Endothelial cell of umbilical vein (primary cell): Measurements from ENCODE around the gene CRYZL1. TPM values are rescaled to one million over a fixed set of nuclear protein-coding genes. Genes with fewer than 3 reads are reported as not detected.

Experiments used
- BruUV-seq: library from RNA; stranded (reverse); fragments of 400-500 nt; replicated peaks from 2 replicates; lab custom pipeline; 2021; lab: Mats Ljungman, UMichigan
- CTCF ChIA-PET: fragments of 300-600, 350-600 bp; sonication (Branson Sonifier 250); formaldehyde crosslinking; loops from one replicate; lab custom pipeline; 2021; ENCODE audit warnings: antibody characterized with exemption, inconsistent platforms; lab: Charles Lee
- POLR2A ChIA-PET: fragments of 300-600, 350-600 bp; sonication (Branson Sonifier 250); formaldehyde crosslinking; loops from one replicate; lab custom pipeline; 2021; ENCODE audit warnings: antibody characterized with exemption, inconsistent platforms; lab: Charles Lee
- DNase-seq: peaks from one replicate; pipeline ENCODE4 v3.0.0-alpha.2; 2011; ENCODE audit warnings: low read depth, low spot score
- FAIRE-seq: peaks from 2 replicates; lab custom pipeline; 2011; peaks lifted over from hg19 to GRCh38; lab: Jason Lieb, UNC
- H2AFZ ChIP-seq: 2 replicates; pipeline ENCODE4 v1.6.0; 2012; ENCODE audit warnings: low read depth, low read length, control low read depth, inconsistent platforms
- H3K27ac ChIP-seq: 2 replicates; pipeline ENCODE4 v1.5.1; 2011; ENCODE audit warnings: low read depth, mild to moderate bottlenecking, control low read depth, low read length, moderate library complexity; ENCODE audit not compliant: insufficient read depth
- H3K27me3 ChIP-seq, 2 experiments: 2 replicates each; pipeline versions ENCODE4 v1.6.0 to v1.6.1; 2011; ENCODE audit warnings: low read length in 2 of 2, mixed read lengths in 1 of 2; ENCODE audit not compliant: control insufficient read depth in 2 of 2, insufficient read depth in 2 of 2
- H3K36me3 ChIP-seq, 2 experiments: 2 replicates in 1 of 2; 3 replicates in 1 of 2; pipeline ENCODE4 v1.5.1; 2011; ENCODE audit warnings: low read length in 2 of 2, mild to moderate bottlenecking in 1 of 2, moderate library complexity in 1 of 2; ENCODE audit not compliant: control insufficient read depth in 2 of 2, insufficient read depth in 2 of 2; ENCODE audit errors: extremely low read depth in 1 of 2
- H3K4me1 ChIP-seq: 3 replicates; pipeline ENCODE4 v1.5.1; 2011; ENCODE audit warnings: mild to moderate bottlenecking, low read length; ENCODE audit not compliant: control insufficient read depth, insufficient read depth; ENCODE audit errors: extremely low read depth
- H3K4me2 ChIP-seq: 2 replicates; pipeline ENCODE4 v1.6.1; 2011; ENCODE audit warnings: low read length, control low read depth, mixed read lengths; ENCODE audit not compliant: insufficient read depth
- H3K4me3 ChIP-seq, 3 experiments: fragments of 200-600 bp in 1 of 3; sonication (generic), shearing (Covaris generic) in 1 of 3; replicated peaks in 1 of 3; 2 replicates each; pipeline ENCODE4 v1.5.1; 2011 to 2016; ENCODE audit warnings: control low read depth in 3 of 3, low read length in 3 of 3, mild to moderate bottlenecking in 2 of 3, inconsistent platforms in 1 of 3, low read depth in 1 of 3, moderate library complexity in 1 of 3; ENCODE audit not compliant: insufficient read depth in 1 of 3
- H3K79me2 ChIP-seq: 2 replicates; pipeline ENCODE4 v1.6.0; 2012; ENCODE audit warnings: low read length, inconsistent platforms; ENCODE audit not compliant: control insufficient read depth, insufficient read depth
- H3K9ac ChIP-seq: replicated peaks from 2 replicates; pipeline ENCODE3; 2011; ENCODE audit warnings: low read length, control low read depth; ENCODE audit not compliant: insufficient read depth; ENCODE audit errors: extremely low read depth
- H3K9me1 ChIP-seq: replicated peaks from 3 replicates; pipeline ENCODE4 v1.6.0; 2011; ENCODE audit warnings: mild to moderate bottlenecking, low read length; ENCODE audit not compliant: control insufficient read depth, insufficient read depth; ENCODE audit errors: extremely low read depth
- H3K9me3 ChIP-seq: replicated peaks from 2 replicates; pipeline ENCODE4 v1.5.1; 2012; ENCODE audit warnings: low read length, inconsistent platforms; ENCODE audit not compliant: control insufficient read depth, insufficient read depth
- H4K20me1 ChIP-seq: replicated peaks from 2 replicates; pipeline ENCODE3; 2011; ENCODE audit warnings: mild to moderate bottlenecking, low read length; ENCODE audit not compliant: control insufficient read depth, insufficient read depth; ENCODE audit errors: extremely low read depth
- CTCF ChIP-seq, 2 donors: IDR thresholded peaks; 1 replicate in 1 of 2; 2 replicates in 1 of 2; pipeline ENCODE4 v1.5.1; 2011; ENCODE audit warnings: low read length in 2 of 2, mild to moderate bottlenecking in 2 of 2, moderate library complexity in 2 of 2, control low read depth in 1 of 2, inconsistent platforms in 1 of 2, low read depth in 1 of 2; ENCODE audit not compliant: insufficient read depth in 1 of 2; ENCODE audit errors: extremely low read depth in 1 of 2
- EZH2 ChIP-seq: IDR thresholded peaks from 2 replicates; pipeline ENCODE4 v1.6.1; 2012; ENCODE audit warnings: borderline replicate concordance, low read depth, mild to moderate bottlenecking, moderate library complexity, low read length, inconsistent platforms; ENCODE audit not compliant: severe bottlenecking
- FOS ChIP-seq: IDR thresholded peaks from 2 replicates; pipeline ENCODE4 v1.6.1; 2011; ENCODE audit warnings: mild to moderate bottlenecking, low read length, moderate library complexity, borderline replicate concordance; ENCODE audit not compliant: insufficient read depth
- GATA2 ChIP-seq: IDR thresholded peaks from 2 replicates; pipeline ENCODE4 v1.7.0; 2011; ENCODE audit warnings: low read depth, mild to moderate bottlenecking, moderate library complexity, mixed read lengths, low read length; ENCODE audit not compliant: insufficient read length, insufficient read depth
- JUN ChIP-seq: IDR thresholded peaks from 2 replicates; pipeline ENCODE4 v1.6.1; 2011; ENCODE audit warnings: borderline replicate concordance, low read depth; ENCODE audit not compliant: insufficient read length, insufficient read depth
- MAX ChIP-seq: IDR thresholded peaks from 2 replicates; pipeline ENCODE4 v1.6.1; 2011; ENCODE audit not compliant: insufficient read depth, insufficient read length
- MYC ChIP-seq: IDR thresholded peaks from one replicate; pipeline ENCODE4 v1.6.1; 2011; ENCODE audit warnings: mild to moderate bottlenecking, low read depth, low read length
- POLR2A ChIP-seq: IDR thresholded peaks from 2 replicates; pipeline ENCODE4 v1.6.1; 2012; ENCODE audit warnings: low read depth, mild to moderate bottlenecking, control low read depth, low read length
- POLR2AphosphoS5 ChIP-seq: IDR thresholded peaks from 2 replicates; pipeline ENCODE4 v1.6.1; 2012; ENCODE audit warnings: low read depth, mild to moderate bottlenecking, control low read depth, low read length, moderate library complexity; ENCODE audit not compliant: insufficient read depth
- dilution Hi-C: fragments of 300-500 bp; cut with MboI; formaldehyde crosslinking; loops from one replicate; pipeline ENCODE4 v1.15.0; 2019; ENCODE audit warnings: low sequenced_read_pairs; ENCODE audit not compliant: extremely low pct_ligation_motif_present
- intact Hi-C: fragments of 100-400 bp; cut with micrococcal nuclease; formaldehyde crosslinking; loops from one replicate; pipeline ENCODE4 v1.10.0; 2022
- polyA plus RNA-seq, 4 experiments: library from polyadenylated mRNA; depleted of rRNA in 3 of 4; stranded (reverse) in 3 of 4; unstranded in 1 of 4; fragments of >200 nt; gene quantifications; 2 replicates each; pipeline versions ENCODE4 v1.2.1 to v1.2.3, GENCODE V29; 2011 to 2012; ENCODE audit warnings: missing spikeins in 1 of 4
- total RNA-seq: library from RNA; stranded (reverse); gene quantifications from 2 replicates; pipeline ENCODE4 v1.2.3, GENCODE V29; 2021

Gene CRYZL1
- total and polyA plus RNA-seq, 2 donors (not counting 3 experiments of a cell fraction or from before 2014, with no cell fraction given), result 26.4 to 42.1 TPM

- peaks cover 4% of the 10 kb centered on the region for H4K20me1 ChIP-seq
- FAIRE-seq (peak; percentile 8), DNase-seq (peak; percentile 73)
- no peaks in the 10 kb centered on the region for H3K27me3 ChIP-seq
- H3K79me2 ChIP-seq, result peaks cover 77% of the 10 kb centered on the region
- peak overlapping the region; percentile 75 for H3K9ac ChIP-seq
- peak overlapping the region; percentile 93 for H3K4me2 ChIP-seq
- TF ChIP-seq EZH2 (no peak), POLR2A (no peak), MYC (no peak), GATA2 (peak; percentile 51), JUN (peak; percentile 26), POLR2AphosphoS5 (no peak), MAX (no peak), CTCF (IDR thresholded peaks at IDR 0.05; ENCODE audit: extremely low read depth in 1 of 2, insufficient read depth in 1 of 2, low read depth in 1 of 2, low read length in 2 of 2) (no peak), FOS (no peak)
- POLR2A ChIA-PET, result no interaction called here
- no TSS peak for BruUV-seq
- H3K9me3 ChIP-seq, result no peaks in the 10 kb centered on the region
- CTCF ChIA-PET, result interaction anchor here (0.8 to 2.7 kb wide), 3 partner anchors 14 to 26 kb away, joined by 3 to 24 read pairs (median 10); no protein-coding TSS in a partner anchor
- intact Hi-C loops (no loop called here), dilution Hi-C loops (no loop called here)
- peaks cover 44% of the 10 kb centered on the region for H3K4me1 ChIP-seq
- H3K36me3 ChIP-seq, result no peaks in the 10 kb centered on the region
- H2AFZ ChIP-seq, result no peak overlapping the region
- H3K9me1 ChIP-seq, result no peaks in the 10 kb centered on the region
- peak overlapping the region in 1 of 3 experiments; percentile 44 for H3K4me3 ChIP-seq
- peak overlapping the region; percentile 93 for H3K27ac ChIP-seq
Measured at GRCh38 chr21:33684068-33684467, 42.5 kb upstream of the CRYZL1 start.
